HG02943 (cell line): Measurements from ENCODE around the gene GOLGA7B.
"Not testable (repeated sequence)": the region's sequence is repeated elsewhere in the genome, so short reads cannot be mapped to it uniquely, and the experiment has no call there.

Experiments used
- ATAC-seq: cut with Tn5 transposase; IDR thresholded peaks from one replicate; pipeline ENCODE4 v1.9.1; 2021; ENCODE audit warnings: mild to moderate bottlenecking, low read depth, moderate library complexity; ENCODE audit not compliant: unreplicated experiment

GOLGA7B gene

DNA sequence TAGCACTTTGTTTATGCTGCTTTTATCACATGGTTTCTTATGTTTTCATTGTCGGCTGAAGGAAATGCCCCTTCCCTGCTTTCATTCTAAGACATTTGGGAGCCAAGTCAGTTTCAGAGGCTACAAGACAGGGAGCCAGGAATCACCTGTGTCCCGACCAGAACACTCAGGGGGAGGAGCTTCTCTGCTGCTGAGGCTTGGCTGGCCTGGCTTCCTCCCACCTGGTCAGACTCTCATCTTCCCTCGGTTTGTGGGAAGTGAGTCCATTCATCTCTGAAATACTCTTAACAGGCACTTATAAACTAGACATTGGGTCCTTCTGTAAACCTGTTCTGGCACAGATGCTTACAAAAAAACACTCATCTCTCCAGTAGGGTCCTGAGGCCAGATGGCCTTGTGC, 19.6 kb upstream of the GOLGA7B start:
- no peak for ATAC-seq

- ATAC-seq = no peak
Measured at GRCh38 chr10:97831259-97831658, 18.4 kb upstream of the GOLGA7B start.

GRCh38 chr10:97836446-97836845, 13.2 kb upstream of the GOLGA7B start:
- no peak for ATAC-seq

- no peak for ATAC-seq
Measured at GRCh38 chr10:97838091-97838490, 11.6 kb upstream of the GOLGA7B start.

DNA sequence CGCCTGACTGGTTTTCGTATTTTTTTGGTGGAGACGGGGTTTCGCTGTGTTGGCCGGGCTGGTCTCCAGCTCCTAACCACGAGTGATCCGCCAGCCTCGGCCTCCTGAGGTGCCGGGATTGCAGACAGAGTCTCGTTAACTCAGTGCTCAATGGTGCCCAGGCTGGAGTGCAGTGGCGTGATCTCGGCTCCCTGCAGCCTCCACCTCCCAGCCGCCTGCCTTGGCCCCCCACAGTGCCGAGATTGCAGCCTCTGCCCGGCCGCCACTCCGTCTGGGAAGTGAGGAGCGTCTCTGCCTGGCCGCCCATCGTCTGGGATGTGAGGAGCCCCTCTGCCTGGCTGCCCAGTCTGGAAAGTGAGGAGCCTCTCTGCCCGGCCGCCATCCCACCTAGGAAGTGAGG, 8.5 kb upstream of the GOLGA7B start:
- ATAC-seq = not testable (repeated sequence)

GRCh38 chr10:97842114-97842513, 7.5 kb upstream of the GOLGA7B start:
- not testable (repeated sequence) for ATAC-seq

- ATAC-seq = no peak
Measured at GRCh38 chr10:97842656-97843280, 6.9 kb upstream of the GOLGA7B start.

DNA sequence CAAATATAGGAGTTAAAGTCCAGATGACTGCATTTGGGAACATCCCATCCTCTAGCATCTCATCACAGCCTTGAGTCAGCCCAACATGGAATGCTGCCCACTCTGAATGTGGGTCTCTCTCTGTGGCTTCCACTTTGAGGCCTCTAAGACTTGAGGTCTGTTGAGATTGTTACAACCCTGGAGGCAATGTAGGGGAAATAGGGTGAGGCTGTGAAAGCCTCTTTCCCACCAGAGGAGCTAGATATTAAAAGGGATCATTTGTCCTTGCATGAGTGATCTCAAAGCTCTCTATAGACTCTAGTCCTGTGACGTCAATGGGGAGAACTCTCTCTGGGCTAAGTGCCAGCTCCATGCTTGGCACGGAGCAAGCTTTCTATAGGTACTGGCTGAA, 6.4 kb upstream of the GOLGA7B start:
- no peak for ATAC-seq

DNA sequence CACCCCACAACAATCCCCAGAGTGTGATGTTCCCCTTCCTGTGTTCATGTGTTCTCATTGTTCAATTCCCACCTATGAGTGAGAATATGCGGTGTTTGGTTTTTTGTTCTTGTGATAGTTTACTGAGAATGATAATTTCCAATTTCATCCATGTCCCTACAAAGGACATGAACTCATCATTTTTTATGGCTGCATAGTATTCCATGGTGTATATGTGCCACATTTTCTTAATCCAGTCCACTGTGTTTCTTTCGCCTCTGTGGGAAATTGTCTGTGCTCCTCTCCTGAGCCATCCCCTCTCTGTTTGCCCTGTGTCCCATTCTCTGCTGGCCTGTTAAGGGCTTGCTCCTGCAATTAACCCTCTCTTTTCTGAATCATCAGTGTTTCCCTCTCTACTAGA, 5.7 kb upstream of the GOLGA7B start:
- ATAC-seq = not testable (repeated sequence)

GRCh38 chr10:97844678-97845077, 5.0 kb upstream of the GOLGA7B start:
- ATAC-seq = no peak

- no peak for ATAC-seq
Measured at GRCh38 chr10:97849103-97849686, 448 bp upstream of the GOLGA7B start.

DNA sequence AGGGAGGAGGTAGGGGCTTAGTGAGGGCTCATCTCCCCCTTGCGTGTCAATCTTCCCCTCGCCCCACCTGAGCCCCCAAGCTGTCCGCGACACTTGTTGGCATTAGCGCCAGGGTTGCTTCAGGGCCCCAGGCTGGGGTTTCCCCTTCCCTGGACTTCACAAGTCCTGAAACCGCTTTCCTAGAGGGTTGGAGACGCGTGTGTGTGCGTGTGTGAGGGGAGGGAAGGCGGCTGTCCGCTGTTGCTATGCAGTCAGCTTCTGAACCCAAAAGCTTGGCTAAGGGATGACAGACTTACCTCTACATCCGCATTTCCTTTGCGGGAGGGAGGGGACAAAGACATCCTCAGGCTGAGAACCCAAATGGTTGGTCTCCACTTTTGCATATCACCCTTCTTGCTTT, 803 bp downstream of the GOLGA7B start:
- ATAC-seq = no peak

GRCh38 chr10:97851341-97852001, 1.8 kb downstream of the GOLGA7B start:
- ATAC-seq = no peak

DNA sequence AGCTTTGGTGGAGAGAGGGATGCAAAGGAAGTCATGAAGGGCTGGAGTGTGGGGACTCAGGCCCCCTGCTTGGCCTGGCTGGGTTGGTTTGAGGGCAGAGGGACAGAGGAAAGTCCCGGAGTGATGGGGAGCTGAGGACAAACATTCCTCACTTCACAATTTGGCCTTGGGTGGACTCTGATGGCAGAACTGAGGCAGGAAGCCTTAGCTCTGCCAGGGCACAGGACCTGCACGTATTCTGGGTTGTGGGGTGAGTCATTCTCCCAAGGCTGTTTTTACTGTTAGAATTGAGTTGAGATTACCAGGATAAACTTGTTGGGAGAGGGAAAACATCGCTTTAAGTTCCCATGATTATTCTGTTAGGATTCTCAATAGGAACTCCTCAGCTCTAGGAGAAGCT, 2.6 kb downstream of the GOLGA7B start:
- no peak for ATAC-seq

- no peak for ATAC-seq
Measured at GRCh38 chr10:97852840-97853405, 3.3 kb downstream of the GOLGA7B start.

DNA sequence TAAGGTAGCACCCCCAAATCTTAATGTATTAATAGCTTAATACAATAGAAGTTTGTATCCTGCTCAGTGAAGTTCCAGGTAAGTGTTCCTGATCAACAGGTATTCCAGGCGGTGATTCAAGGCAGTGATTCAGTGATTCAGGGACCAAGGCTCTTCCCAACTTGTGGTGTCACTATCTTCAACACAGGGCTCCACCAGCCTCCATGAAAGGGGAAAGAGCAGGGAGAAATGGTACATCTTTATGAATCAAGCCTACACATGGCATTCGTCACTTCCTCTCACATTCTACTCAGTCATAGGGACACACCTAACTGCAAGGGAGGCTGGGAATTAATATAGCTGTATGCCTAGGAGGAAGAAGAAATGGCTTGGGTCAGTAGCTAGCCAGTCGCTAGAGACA, 5.1 kb downstream of the GOLGA7B start:
- no peak for ATAC-seq

DNA sequence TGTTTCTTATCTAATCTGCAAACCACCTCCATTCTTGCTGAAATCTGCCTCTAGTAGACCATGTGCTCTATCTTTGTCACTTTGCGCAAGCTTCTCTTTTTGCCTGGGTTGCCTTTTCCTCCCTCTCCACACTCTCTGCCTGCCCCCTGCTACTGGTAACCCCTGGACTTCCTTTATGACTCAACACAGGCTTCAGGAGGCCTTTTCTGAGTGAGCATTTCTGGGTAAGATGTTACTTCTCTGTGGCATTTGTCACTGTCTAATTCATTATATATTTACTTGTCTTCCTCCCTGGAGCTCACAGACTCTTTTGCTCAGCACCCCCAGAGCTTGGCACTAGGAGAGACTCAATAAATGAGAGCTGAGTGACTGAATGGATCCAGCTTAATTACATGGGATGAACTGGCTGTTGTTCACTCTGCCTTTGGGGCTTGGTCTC, 8.4 kb downstream of the GOLGA7B start:
- ATAC-seq = no peak

DNA sequence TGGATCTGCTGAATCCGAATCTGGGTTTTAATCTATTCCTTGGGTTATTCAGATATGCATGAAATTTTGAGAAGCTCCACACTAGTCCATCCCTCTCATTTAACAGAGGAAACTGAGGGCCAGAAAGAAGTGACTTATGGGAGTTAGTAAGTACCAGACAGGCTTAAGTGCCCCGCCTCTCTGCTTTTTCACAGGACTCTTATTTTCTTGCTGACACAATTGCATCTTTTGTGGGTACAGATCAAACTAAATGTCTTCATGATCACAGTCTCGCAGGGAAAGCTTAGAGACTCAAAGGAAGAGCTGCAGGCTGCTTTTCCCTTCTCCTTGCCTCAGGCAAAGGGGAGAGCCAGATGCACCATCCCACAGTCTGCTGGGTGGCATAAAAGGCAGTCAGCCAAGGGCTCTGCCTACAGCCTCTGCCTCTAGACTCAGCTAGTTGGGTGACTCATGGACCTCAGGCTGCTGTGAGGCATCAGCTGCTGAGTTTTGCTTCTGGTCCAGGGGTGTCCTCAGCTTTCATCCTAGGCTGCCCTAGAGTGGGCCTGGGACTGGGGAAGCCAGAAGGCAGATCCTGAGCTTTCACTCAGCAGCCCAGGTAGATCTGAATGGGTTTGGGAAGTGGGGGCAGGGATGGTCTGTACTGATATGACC, 11.6 kb downstream of the GOLGA7B start:
- no peak for ATAC-seq

DNA sequence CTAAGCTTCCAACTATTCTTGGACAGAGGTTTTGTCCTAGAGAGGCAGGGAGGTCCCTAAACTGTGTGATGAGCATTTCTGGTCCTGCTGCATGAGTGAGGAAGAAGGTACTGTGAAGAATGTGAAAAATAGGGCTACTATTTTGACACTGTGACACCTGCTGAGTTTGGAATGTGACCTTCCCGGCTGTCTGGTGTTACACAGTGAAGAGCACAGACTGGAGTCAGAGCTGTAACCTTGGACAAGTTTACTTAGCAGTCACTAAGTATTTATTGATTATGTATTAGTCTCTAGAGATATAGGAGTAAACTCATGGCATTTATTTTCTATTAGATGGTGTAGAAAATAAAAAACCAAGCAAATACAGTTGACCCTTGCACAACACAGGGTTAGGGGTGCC, 12.3 kb downstream of the GOLGA7B start:
- no peak for ATAC-seq

GRCh38 chr10:97863808-97864207, 14.2 kb downstream of the GOLGA7B start:
- no peak for ATAC-seq

DNA sequence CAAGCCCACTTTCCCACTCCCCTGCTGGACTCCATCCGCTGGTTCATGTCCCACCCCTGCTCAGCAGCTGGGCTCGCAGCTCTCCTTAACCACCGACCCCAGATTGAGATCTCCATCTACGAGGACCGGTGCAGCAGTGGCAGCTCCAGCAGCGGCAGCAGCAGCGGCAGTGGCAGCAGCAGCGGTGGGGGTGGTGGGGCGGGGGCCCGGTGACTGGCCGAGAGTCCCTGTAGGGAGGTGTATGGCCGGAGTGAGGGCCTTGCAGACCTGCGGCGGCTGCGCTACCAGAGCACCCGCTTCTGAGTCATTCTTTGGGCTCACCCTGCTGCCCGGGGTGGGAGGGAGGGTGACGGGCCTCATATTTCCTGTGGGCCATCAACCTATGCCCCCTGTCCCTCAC, 15.8 kb downstream of the GOLGA7B start:
- ATAC-seq = no peak
